NCI-H82 treated with DMSO at 0.1 percent for 48 hours (cell line): ENCODE measurements around the gene PIP5K1B.

Experiments used
- DNase-seq: peaks from one replicate; lab custom pipeline; 2025; ENCODE audit not compliant: unreplicated experiment; lab: John Stamatoyannopoulos, UW

PIP5K1B gene

DNA sequence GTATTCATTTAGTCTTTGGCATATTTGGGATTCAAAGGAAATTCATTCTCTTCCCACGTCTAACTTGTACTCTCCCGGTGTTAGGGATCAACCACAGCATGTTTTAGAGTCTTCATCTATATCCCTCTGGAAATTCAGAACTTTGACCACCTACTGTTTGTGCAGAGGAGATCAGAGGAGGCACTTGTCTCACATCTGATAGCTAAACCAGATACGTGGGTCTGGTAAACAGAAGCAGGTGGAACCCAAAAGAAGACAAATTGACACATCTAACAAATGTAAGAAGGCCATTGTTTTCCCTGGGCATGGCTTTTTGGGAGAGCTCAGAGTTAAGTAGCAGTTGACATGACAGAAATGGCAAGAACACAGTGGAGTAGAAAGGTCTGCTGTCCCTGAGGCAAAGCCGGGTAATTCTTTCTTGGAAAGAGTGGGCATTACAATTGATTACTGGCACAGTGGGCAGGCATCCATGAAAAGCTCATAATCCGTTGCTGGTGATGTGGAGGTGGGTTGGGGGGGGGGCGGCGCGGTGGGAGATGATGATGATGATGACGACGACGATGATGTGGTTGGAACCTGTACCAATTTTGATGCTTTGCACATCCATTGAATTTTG lies 27.5 kb downstream of the PIP5K1B start:
- DNase-seq = no peak

DNA sequence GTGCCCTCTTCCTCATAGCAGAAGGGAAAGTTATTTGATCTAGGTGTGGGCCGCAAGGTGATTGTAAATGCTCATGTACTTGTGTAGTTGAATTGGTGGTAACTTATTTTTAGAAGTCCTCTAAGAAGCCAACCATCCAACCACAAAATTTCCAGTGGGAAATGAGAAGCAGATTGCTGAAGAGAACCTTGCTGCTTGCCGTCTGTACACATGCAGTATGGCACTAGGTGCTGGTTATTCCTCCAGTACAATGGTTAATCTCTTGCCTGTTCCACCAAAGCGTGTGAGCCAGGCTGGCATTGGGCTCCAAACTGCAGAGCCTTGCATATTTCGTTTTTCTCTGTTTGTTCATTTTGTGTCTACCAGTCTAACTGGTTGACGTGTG lies 28.0 kb downstream of the PIP5K1B start:
- no peak for DNase-seq

DNA sequence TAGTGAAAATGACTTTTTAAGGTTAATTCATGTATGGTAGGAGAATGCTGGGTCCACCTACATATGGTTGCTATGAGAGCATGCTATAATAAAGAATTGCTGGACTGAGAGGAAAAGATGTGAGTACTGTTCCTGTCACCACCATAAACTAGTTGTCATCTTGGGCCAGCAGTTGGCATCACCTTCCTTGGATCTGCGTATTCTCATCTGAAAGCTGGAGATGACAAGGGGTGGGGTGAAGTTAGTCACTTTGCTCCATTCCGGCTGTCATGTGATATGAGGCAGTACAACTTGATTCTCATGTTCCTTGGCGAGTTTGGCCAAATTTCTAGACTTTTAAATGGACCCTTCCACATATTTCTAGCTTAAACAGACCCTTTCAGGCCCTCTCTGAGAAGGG lies 33.3 kb downstream of the PIP5K1B start:
- DNase-seq = no peak

DNA sequence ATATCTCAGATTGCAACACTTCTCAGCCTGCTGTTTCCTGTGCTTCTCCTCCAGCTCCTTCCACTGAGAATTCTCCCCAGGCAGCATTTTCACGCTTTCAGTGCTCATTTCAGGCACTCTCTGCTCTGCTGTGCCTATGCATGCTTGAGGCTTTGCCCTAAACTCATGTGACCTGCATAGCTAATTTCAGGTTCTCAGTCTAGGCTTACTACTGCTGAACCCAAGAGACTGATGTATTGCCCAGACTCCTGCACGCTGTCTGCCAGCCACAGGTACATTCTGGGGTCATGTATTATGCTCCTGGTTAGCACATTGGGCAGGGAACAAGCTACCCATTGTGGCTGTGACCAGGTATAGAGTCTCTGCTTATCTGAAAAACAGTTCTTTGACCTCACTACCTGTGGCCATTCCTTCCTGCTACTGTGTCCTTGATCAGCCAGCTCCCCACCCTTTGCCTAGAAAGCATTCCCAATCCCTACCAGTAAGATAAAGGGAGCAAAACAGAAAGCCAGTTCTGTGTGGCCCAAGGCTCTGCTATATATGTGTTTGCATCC lies 34.7 kb downstream of the PIP5K1B start:
- DNase-seq = no peak

DNA sequence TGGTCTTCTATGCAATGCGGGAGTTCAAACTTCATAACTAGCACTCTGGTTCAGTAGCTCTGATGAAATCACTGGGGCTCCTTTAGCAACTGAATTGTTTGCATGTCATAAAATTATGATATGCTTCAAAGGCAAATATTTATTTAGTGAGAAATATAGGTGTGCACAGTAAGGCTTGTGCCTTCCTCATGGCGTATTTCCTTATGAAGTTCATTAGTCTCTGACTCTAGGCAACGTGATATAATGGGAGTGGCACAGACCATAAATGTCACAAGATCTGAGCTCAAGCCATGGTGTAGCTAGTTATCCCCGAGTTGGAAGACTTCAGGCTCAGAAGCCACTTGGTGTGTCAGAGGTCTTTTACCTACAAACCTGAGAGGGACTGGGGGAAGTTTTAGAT lies 35.5 kb downstream of the PIP5K1B start:
- DNase-seq = no peak

DNA sequence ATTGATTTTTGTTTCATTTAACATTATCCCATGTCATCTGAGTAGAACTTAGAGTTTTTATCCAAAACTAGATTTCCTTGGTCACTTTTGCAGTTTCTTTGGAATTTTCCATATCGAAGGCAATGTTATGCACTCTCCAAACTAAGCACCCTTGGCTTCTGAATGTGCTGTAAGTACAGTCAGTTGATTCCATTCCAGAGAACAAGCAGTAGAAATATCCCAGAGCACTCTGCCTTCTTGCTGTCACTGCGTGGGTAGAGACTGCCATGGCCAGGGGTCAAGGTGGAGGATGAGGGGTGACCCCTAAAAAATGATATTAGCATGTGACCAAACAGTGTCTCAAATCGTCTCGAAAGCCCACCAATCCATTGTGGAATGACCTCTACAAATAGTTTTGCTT lies 36.2 kb downstream of the PIP5K1B start:
- DNase-seq = no peak

DNA sequence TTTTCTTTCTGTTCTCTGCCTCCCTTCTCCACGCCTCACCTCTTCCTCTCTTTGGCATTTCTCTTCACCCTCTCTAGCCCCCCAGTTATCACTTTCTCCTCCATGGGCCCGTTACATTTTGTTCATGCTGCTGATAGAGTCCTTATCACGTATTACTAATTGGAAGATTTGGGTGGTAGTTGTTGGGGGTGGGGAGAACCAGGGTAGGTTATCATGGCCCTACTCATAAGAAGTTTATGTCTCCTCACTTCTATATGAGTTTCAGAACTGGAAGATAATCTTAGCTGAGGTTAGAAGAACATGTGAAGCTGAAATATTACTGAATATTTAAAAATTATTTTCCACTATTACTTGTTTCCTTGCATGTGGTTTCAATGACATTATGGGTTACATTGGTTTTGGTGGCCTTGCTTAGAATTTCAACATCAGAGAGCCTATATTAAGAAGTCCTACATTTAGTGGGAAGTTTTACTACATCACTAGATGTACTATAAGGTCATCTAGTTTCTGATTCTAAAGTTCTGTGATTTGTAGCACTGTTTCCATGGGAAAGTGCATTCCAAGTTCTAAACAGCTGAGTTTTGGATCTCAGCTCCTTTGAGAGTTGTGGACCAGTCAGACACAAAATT lies 36.8 kb downstream of the PIP5K1B start:
- no peak for DNase-seq

DNA sequence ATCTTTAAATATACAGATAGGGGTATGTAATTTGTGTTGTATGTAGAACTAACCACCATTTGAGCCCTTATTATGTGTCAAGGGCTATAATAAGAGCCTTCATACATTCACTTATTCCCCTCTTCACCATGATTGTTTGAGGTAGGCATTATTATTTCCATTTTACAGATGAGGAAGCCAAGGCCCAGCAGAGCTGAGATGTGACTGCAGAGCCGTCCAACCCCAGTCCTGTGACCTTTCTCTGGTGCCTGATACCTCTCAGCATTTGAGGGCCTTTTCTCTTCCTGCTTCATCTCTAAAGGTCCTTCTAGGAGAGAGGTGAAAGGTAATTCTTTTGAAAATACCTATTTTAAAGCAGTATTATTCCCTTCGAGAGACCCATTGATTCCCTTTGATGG lies 37.3 kb downstream of the PIP5K1B start:
- DNase-seq = no peak

DNA sequence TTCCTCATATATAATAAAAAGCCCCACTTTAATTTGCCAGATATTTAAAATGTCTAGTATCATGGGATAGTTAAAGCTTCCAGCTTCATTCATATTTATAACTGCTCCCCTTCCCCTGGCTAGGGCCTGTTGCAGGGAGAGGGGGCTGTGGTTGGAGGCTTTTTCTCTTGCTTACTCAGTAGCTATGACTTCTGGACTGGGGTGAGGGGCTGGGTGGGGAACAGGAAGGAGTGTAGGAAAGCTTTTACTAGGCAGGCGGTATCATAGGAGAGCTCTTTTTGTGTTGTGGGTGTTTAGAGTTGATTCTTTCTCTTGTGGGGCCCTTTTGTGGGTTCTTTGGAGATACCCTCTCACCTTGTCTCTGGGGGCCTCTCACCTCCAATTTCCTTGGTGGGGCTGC lies 39.4 kb downstream of the PIP5K1B start:
- no peak for DNase-seq

DNA sequence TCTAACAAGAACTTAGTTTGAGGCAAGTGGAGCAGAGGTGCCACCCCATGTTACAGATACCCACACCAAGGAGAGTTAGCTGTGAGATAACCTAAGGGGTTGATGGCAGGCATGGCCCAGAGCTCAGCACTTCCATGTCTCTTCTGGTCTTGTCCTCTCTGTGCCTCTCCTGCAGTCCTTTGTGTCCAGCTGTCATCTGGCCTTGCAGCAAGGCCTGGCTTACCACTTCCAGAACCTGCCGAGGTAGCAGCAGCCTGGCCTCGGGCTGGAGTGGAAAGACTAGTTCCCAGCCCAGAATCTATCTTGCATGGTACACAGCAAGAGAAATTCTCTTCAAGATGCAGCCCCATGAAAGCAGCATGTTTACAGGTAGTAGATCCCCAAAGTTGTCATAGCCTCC lies 41.5 kb downstream of the PIP5K1B start:
- DNase-seq = no peak

DNA sequence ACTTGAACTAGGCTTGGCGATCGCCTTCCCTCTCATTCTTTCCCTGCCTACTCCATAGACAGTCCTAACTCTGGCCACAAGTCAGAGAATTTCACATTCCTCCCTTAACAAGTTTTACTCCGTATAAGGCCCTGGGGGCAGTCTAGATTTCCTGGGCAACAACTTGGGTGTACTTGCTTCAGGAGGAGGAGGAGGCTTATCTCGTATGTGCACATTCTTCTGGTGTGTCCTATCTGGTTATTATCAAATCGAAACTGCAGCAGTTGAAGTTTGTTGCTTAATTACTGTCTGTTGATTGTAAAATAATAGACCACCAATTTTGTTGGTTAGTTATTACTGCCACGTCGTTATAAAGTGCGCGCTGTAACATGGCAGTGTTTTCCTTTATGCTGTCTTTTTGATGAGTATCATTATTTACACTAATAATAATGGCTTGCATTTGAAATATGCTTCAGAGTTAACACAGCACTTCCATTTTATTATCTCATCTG lies 42.0 kb downstream of the PIP5K1B start:
- no peak for DNase-seq

DNA sequence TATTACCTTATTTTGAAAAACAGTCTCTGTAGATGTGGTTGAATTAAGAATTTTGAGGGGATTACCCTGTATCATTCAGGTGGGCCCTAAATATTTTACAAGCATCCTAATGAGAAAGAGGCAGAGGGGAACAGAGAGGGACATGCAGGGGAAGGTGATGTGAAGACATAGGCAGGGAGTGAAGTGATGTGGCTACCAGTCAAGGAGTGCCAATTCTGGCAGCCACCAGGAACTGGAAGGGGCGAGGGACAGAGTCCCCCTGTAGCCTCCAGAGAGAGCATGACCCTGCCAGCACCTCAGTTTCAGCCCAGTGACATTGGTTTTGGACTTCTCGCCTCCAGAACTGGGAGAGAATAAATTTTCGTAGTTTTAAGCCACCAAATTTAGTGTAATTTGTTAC lies 44.1 kb downstream of the PIP5K1B start:
- DNase-seq = no peak

DNA sequence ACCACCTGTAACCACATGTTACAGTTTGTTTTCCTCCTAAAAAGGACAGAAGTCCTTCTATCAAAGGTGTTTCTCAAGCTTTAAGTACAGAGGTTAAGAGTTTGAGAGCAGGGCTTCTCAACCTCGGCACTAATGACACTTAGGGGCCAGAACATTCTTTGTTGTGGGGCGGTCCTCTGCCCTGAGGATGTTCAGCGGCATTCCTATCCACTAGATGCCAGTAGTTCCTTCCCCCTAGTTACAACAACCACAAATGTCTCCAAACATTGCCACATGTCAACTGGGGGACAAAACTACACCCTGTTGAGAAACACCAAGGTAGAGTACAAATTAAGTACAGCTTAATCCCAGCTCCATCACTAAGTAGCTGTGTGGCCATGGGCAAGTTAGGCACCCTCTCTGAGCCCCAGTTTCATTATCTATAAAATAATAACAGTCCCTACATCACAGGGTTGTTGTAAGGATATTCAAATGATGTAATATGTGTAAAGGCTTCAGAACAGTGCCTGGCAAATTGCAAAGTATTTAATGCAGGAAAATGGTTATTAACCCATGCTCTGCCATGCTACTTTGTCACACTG lies 44.6 kb downstream of the PIP5K1B start:
- no peak for DNase-seq

DNA sequence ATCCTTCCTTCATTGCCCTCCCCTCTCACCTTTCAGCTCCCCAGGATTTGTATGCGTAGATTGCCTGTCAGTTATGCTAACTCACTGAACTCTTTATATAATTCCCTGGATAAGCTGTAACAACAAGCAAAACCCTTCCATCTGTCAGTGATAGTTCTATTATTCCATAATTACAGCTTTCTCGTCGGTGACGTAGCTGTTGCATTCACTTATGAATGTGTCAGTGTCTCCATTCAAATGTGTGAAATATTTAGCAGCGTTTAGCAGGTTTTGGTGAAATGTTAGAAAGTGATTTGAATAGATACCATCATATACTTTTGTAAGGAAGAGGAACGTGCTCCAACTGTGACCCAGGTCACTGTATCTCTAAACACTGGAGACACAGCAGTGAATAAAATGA lies 45.2 kb downstream of the PIP5K1B start:
- no peak for DNase-seq

DNA sequence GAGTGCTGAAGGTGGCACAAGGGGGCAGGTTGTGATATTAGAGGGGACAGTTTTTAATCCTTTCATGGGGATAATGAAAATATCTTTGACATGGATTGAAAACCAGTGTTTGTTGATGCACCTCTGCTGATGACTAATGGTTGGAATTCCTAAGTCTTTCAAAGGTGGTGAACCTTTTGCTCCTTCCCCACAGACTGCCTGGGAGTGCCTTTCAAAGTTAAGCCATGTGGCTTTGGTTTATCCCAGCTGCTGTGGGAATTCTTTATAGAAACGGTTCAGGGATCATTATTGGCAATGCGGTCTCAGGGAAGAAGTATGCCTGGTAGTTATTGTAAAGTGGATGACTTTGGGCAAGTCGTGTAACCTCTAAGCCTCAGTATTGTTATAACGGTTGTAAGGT lies 45.7 kb downstream of the PIP5K1B start:
- DNase-seq = no peak

DNA sequence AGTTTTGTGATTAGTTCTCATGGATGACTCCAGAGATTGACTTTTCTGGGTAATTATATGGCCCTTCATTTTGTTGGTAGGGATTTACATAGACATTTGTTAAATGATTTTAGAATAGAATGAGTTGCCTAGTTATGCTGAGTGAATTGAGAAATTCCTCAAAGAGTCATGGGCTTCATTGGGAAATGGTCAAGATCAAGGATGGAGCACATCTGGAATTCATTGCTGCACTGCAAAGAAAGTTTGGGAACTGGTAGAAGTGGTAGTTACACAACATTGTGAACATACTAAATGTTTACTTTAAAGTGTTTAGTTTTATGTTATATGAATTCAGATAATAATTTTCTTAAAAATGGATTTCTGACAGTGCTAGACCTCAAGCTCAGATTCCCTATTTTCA lies 46.5 kb downstream of the PIP5K1B start:
- DNase-seq = no peak

DNA sequence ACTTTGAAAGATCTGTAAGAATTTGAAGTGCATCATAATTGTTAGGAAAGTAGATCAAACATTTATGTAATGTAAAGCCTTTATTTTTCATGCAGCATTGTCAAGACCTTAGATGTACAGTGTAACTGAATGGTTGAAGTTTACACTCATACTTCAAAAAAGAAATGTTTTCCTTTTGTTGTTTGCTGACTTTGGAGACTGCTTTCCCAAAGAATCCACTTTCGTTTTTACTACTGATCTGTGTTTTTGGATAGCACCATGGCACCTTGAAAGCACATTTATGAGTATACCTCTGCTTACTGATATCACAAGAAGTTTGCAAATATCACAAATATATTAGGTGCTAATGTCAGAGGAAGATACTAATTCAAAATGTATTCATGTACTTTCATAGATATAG lies 50.0 kb downstream of the PIP5K1B start:
- no peak for DNase-seq

DNA sequence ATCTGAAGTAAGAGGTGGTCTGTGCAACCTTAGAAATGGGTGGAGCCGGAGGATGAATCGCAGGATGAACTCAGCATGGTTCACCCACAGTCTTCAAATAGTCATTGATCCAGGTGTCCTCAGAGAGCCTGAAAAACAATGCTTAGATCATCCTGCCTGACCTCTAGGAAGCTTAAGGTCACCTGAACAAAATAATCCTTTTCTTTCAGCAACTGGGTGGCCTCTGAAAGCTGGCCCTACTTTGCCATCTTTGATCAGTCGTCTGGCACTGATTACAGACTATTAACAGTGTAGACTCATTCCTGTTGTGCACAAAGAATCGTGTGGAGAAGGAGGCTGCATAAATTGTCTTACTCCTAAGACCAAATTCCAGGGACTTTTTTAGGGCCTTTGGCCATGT lies 50.7 kb downstream of the PIP5K1B start:
- no peak for DNase-seq

DNA sequence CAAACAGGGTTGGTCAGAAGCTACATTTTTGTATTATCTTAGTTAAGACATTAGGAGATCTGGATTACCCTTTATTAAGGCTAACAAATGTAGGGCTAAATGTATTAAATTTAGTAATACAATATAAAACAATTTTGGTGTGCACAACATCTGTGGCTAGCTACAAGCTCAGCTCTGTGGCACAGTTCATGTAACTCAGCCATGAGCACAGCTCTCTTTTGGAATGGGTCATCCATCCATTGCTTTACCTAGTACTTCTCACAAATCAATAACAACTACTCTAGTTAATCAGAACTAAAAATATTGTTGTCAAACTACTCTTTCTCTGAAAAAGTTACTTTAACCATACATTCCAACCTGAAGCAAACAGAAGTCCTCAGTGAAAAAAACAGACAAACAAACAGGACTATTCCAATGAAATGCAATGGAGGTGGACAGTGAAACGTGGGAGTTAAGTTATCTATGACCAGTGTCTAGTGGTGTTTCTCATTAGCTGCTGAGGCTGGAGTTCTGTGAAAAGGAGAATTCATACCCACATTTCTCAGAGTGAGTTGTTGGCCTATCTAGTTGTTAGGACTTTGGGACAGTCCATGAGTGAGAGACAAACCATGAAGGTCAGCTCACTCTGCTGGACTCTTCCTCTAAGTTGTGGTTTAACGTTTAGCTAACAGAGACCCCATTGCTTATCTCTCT lies 55.1 kb downstream of the PIP5K1B start:
- DNase-seq = no peak

DNA sequence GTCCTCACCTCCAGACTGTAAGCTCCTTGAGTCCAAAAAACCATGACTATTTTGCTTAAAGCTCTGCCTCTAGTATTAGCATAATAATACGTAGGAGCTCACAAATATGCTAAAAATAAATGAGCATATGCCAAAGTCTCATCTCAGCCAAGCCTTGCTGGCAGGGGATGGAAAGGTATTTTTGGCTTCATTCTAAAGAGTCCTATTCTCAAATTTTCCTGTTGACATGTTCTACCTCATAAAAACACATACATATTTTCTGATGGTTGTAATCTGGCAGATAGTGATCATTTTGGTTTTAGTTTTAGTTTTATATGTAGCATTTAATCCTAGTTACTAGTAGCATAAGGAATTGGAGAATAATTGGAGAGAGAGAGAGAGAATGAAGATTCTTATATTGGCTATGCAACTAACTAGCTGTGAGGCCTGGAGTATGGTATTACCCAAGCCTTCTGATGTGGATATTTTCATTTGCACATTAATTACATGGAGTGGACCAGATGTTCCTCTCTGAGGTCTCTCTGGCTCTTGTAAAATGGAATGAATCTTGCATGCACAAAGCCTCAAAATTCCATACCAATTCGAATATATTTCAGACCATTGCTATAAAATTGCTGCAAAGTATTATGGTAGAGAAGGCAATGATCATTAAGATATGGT lies 55.8 kb downstream of the PIP5K1B start:
- DNase-seq = no peak

DNA sequence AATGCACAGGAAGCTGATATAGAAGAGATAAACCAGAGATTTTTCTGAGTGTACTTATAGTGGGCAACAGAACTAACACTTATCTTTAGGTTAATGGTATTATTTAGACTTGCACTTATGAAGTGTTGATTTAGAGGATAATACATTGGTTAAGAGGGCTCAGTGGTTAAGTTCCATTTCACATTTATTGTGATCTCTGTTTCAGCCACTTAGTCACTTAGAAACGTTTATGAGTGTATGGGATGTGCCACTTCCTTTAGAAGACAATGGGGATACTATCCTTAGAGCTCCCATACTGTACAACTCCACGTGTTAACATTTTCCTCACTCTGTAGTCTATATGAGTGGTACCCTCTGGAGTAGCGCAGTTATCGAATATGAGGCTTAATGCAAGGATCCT lies 57.5 kb downstream of the PIP5K1B start:
- no peak for DNase-seq
